NCI-H1694 (cell line): ENCODE measurements around the gene PTOV1.

Experiments
- DNase-seq: peaks from one replicate; lab custom pipeline; 2025; lab: John Stamatoyannopoulos, UW

Gene PTOV1

DNA sequence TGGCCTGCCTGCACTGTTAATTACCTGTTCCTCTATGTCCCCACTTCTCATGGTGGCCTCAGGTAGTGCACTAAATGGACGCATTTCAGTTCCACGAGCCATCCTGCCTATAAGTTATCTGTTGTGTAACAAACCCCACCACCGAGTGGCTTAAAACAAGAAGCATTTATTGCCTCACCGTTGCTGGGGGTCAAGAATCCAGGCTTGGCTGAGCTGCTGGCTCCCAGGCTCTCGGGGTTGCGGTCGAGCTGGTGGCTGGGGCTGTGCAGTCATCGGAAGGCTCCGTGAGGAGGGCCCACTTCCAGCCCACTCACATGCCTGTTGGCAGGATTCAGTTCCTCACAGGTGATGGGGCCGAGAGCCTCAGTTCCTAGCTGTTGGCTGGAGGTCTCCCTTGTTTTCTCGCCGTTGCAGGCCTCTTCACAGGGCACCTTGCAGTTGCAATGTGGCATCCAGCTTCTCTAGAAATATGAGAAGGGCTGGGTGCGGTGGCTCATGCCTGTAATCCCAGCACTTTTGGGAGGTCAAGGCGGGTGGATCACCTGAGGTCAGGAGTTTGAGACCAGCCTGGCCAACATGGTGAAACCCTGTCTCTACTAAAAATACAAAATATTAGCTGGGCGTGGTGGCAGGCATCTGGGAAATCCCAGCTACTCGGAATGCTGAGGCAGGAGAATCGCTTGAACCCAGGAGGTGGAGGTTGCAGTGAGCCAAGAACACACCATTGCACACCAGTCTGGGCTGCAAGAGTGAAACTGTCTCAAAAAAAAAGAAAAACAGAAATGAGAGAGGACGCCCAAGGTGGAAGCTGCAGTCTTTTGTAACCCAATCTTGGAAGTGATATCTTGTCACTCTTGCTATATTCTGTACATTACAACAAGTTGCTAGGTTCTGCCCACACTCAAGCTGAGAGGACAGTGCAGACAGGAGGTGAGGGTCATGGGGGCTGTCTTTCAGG lies 6.5 kb upstream of the PTOV1 start:
- DNase-seq, result no peak

DNA sequence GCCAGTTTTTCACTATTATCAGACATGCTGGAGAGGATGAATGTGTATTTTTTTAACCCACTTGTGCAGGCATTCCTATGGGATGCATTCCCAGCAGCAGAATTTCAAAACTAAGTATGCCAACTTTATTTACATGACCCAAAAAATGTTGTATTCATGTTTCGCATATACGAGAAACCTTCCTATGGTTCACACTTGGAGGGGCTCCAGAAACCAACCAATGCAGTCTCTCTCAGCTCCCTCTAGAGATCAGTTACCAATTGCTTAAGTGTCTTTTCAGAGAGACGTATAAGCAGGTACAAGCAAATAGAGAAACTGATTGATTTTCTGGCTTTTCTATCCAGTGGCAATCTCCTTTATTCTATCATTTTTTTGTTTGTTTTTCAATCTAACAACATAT lies 5.5 kb upstream of the PTOV1 start:
- no peak for DNase-seq

DNA sequence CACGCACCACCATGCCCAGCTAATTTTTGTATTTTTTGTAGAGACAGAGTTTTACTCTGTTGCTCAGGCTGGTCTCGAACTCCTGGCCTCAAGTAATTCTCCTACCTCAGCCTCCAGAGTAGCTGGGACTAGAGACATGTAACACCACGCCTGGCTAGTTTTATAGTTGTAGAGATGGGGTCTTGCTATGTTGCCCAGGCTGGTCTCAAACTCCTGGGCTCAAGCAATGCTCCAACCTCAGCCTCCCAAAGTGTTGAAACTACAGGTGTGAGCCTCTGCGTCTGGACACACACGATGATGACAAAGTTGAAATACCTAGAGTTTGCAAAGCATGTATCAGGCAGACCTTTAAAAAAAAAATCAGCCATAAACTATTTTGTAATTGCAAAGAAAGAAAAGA lies 4.6 kb upstream of the PTOV1 start:
- DNase-seq, result no peak

DNA sequence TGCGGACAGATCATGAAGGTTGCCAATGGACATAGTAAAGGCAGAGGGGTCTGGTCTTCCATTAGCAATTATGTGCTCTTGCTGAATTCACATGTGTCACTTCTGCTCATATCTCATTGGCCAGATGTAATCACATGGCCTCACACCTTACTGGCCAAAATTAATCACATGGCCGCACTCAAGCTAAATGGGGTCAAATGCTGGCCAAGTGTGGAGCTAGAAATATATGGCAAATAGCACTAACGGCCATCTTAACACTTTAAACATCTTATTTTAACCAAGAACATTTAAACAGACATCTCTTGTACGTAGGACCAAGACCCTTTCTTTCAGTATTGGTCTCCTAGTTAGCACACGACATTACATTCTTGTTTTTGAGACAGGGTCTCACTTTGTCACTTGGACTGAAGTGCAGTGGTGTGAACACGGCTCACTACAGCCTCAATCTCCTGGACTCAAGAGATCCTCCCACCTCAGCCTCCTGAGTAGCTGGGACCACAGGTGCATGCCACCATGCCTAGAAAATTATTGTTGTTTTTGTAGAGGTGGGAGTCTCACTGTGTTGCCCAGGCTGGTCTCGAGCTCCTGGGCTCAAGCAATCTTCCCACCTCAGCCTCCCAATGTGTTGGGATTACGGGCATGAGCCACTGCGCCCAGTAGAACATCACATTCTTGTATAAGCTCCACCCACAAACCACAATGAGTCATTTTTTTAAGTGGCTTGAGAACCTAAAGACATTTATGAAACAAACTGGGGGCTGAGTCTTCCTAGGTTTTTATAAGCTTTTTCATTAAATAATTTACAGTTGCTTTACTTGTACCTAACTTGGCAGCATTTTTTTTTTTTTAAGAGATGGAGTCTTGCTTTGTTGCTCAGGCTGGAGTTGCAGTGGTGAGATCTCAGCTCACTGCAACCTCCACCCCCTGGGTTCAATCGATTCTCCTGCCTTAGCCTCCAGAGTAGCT lies 2.9 kb upstream of the PTOV1 start:
- no peak for DNase-seq

DNA sequence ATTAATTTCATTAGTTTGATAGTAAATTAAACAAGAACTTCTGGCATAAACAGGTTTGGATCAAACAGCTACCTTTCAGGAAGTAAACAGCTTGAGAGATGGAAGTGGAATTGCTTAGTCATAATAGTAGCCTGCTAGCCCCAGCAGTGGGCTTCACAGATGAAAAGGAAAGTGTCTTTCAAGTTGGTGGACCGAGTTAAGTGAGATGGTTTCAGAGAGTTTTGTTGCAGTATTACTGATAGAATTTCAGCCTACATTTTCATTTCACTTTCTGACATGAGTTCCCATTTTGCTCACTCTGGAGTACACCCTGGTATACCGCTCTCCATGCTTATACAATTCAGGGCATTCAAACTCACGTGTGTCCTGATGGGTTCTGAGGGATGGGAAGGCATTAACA lies 2.0 kb upstream of the PTOV1 start:
- no peak for DNase-seq

- DNase-seq, result no peak
These were observed 1.3 kb upstream of the PTOV1 start for GRCh38 chr19:49849433-49850220.

- DNase-seq, result no peak
These were observed 805 bp upstream of the PTOV1 start for GRCh38 chr19:49850221-49850486.

- no peak for DNase-seq
These were observed 699 bp downstream of the PTOV1 start for GRCh38 chr19:49851456-49852259.

DNA sequence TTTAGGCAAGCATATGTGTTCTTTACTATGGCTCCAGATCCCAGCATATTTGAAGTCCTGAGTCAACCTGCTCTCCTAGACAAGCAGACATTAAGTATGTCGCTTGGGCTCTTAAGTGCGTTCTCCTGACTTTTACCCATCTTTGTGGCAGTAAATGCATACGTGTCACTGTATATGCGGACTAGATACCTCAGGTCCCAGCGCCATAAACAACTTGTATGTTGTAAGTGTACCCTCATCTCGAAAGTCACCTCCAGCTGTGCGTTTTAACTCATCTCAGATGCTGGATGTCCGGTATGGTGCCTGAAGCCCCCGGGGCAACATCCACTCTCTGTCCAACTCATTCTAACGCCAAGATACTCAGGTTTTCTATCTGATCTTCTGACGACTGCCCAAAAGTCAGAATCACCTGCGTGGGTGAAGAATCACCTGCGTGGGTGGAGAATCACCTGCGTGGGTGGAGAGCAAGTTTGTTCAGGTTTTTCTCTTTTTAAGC lies 1.7 kb downstream of the PTOV1 start:
- no peak for DNase-seq

DNA sequence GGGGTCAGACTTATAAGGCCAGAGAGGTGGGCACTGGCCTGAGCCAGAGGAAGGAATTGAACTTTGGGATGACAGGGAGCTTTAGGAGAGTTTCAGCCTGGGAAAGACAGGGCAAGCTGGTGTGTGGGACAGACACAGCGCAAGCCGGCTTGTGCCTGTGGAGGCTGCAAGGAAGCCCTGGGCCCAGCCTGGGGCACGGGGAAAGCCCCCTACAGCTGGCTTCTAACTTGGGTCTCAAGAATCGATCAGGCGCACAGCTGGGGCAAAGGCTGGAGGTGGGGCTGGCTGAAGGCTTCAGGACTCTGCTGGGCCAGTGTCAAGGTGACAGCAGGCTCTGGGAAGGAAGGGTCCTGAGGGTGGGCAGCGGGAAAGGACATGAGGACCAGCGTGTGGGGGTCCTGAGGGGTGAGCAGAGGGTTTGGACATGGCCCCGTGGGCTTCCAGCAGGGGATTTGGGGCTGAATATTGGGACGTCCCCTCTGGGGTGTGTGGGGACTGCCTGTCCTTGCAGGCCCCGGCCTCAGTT lies 3.0 kb downstream of the PTOV1 start:
- DNase-seq, result no peak

GRCh38 chr19:49854378-49855263 lies 3.7 kb downstream of the PTOV1 start:
- DNase-seq, result no peak

GRCh38 chr19:49855277-49855675 lies 4.3 kb downstream of the PTOV1 start:
- DNase-seq, result no peak

- DNase-seq, result no peak
These were observed 5.0 kb downstream of the PTOV1 start for GRCh38 chr19:49855676-49856573.

GRCh38 chr19:49856574-49857021 lies 5.6 kb downstream of the PTOV1 start:
- DNase-seq, result no peak

DNA sequence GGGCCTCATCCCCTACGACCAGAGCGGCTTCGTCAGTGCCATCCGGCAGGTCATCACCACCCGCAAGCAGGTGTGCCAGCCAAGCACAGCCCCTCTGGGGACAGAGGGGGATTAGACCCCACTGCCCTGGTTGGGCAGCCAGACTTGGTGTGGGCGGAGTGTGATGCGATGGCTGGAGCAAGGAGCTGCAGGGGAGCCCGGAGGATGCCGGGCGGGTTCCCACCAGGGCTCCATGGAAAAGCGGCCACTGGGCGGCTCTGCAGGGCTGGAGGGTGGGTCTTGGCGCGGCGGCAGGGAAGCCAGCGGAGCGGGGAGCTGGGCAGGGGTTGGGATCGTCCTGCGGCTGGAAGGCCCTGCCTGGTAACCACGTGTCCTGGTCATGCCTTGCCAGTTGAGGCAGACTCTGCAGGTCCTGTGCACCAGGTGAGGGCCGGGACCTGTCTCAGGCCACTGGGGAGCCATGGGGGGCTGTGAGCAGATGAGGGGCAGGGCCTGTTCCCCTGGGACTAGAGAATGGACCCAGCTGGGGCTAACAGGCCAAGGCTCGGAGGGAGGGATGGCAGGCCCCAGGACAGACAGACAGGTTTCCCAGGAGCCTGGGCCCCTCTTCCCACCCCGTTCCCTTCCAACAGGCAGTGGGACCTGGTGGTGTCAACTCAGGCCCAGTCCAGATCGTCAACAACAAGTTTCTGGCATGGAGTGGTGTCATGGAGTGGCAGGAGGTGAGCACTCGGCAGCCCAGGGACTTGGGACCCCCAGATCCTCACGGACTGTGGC lies 6.3 kb downstream of the PTOV1 start:
- DNase-seq, result no peak

DNA sequence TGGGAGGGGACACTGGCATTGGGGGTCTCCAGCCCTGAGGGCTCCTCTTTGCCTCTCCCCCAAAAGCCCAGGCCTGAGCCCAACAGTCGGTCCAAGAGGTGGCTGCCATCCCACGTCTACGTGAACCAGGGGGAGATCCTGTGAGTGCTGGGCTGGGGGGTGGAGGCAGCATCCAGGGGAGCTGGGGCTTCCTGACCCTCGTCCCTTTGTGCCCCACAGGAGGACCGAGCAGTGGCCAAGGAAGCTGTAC lies 6.8 kb downstream of the PTOV1 start:
- DNase-seq, result no peak

DNA sequence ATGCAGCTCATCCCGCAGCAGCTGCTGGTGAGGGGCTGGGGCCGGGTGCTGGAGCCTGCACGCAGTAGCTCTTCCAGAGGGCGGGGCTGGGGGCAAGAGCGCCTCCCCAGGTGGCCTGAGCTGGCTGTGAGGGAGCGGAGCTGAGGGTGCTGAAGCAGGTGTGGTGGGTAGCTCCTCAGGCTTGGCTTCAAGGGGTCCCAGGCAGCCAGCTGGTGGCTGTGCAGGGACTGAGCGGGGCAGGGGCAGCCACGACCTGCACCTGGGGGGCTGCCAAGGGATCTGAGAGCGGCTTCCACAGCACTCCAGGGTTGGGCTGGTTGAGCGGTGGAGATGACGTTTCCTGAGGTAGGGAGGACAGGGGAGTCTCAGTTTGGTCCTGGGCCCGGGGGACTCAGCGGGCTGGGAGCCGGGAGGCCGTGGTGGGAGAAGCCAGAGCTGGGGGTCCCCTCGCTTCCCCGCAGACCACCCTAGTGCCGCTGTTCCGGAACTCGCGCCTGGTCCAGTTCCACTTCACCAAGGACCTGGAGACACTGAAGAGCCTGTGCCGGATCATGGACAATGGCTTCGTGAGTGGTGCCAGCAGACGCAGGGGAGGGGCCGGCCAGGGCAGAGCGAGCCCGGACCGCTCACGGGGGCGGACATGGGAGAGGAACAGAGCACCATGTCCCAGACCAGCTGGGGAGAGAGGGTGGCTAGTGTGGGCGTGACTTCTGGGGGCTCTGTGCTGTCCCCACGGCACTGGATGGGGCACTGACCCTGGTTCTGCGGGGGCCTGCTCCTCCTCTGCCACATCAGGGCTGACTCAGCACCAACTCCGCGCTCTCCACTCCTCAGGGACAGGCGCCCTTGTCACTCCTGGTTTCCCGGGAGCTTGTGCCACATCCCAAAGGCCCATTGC lies 7.4 kb downstream of the PTOV1 start:
- no peak for DNase-seq
